Umbilical cord (tissue), 2 donors: Measurements from ENCODE around the gene HSPB6. TPM values are rescaled to one million over a fixed set of nuclear protein-coding genes. Genes with fewer than 3 reads are reported as not detected.
A peak's percentile ranks its signal among the peaks of the same experiment; 100 is the strongest.

ENCODE experiments used
- DNase-seq: peaks from one replicate; pipeline ENCODE4 v3.0.0-alpha.2; 2015; ENCODE audit warnings: low spot score
- total RNA-seq: library from RNA; depleted of rRNA; stranded (reverse); fragments of >200 nt; gene quantifications from one replicate; pipeline ENCODE4 v1.2.3, GENCODE V29; 2014; ENCODE audit warnings: low replicate concordance; ENCODE audit not compliant: insufficient read depth

The HSPB6 gene
- total RNA-seq, 1 donor from 2014 or later = 67.4 TPM

DNA sequence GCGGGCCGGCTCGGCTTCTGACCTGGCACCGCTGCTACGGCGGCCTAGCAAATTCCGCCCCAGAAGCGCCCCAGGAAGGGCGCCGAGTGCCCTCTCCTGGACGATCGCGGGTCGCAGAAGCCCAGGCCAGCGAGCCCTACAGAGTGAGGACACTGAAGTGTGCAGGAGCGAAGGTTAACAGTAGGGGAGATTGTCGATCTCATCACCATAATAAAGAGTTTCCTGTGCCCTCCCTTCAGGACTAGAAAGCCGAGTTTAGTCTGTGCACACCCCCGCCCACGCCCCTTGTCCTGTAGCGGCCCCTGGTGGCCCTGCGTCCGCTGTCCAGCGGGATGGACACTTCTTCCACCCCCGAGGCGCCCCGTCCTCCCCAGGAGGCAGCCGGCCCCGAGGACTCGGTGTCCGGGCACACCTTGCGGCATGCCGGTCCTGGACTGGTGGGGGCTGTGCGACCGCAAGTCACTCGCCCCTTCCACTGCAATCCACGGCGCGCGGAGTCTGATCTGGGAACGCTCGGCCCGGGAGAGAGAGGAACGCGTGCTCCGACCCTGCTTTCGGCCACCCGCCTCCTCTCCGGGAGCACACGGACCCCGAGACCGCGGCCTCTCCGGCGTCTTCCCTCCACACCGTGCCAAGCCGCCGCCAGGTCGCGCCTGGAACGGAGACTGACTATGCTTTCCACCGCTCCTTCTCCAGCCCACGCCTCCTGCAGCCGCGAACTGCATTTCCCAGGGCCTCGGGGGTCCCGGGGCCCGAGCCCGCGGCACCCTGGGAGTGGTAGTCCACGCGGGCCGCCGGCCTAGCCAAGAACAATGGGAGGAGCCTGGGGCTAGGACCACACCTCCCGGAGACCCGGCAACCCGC lies 39.8 kb downstream of the HSPB6 start:
- DNase-seq = peak; percentile 98

DNA sequence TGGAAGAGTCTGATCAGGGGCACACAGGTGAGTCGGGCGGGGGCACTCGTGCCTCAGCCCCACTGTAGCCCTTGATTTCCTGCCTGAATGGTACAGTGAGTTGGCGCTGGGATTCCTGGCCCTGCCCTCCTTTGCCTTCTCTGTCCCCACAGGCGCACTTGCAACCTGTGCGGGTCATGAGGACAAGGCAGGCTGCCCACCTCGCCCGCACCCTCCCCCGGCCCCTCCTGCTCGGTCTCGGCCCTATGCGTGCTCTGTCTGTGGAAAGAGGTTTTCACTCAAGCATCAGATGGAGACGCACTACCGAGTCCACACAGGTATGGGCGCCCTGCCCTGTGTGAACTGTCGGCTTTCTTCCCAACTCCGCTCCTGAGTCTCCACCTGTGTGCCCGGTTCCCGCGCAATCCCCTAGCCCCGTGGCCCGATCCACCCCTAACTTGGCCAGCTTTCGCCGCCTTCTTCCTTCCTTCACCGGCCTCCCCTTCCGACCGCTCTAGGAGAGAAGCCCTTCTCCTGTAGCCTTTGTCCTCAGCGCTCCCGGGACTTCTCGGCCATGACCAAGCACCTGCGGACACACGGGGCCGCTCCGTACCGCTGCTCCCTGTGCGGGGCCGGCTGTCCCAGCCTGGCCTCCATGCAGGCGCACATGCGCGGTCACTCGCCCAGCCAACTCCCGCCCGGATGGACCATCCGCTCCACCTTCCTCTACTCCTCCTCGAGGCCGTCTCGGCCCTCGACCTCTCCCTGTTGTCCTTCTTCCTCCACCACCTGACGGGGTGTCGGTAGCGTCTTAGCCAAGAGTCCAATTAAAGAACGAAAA lies 40.6 kb downstream of the HSPB6 start:
- peak; percentile 59 for DNase-seq

DNA sequence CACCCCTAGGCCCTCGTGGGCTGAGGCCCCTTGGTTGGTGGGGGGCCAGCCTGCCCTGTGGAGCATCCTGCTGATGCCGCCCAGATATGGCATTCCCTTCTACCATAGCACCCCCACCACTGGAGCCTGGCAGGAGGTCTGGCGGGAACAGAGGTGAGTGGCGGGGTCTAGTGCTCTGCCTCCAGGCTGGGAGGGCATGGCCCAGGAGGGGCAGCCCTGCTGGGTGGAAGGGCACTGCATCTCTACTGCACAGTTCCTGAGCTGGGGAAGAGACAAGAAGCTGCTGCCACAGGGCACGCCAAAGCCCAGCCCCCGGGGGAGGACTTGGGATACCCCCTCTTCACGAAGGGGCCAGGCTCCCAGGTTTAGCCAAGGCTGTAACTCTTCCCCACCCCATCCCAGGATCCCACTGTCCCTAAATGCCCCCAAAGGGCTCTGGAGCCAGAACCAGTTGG lies 41.4 kb downstream of the HSPB6 start:
- no peak for DNase-seq

DNA sequence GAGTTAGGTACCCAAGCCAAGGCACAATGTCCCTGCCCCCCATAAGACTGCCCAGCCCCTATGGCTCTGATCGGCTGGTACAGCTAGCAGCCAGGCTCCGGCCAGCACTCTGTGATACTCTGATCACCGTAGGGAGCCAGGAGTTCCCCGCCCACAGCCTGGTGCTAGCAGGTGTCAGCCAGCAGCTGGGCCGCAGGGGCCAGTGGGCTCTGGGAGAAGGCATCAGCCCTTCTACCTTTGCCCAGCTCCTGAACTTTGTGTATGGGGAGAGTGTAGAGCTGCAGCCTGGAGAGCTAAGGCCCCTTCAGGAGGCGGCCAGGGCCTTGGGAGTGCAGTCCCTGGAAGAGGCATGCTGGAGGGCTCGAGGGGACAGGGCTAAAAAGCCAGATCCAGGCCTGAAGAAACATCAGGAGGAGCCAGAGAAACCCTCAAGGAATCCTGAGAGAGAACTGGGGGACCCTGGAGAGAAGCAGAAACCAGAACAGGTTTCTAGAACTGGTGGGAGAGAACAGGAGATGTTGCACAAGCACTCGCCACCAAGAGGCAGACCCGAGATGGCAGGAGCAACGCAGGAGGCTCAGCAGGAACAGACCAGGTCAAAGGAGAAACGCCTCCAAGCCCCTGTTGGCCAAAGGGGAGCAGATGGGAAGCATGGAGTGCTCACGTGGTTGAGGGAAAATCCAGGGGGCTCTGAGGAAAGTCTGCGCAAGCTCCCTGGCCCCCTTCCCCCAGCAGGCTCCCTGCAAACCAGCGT lies 42.1 kb downstream of the HSPB6 start:
- no peak for DNase-seq

DNA sequence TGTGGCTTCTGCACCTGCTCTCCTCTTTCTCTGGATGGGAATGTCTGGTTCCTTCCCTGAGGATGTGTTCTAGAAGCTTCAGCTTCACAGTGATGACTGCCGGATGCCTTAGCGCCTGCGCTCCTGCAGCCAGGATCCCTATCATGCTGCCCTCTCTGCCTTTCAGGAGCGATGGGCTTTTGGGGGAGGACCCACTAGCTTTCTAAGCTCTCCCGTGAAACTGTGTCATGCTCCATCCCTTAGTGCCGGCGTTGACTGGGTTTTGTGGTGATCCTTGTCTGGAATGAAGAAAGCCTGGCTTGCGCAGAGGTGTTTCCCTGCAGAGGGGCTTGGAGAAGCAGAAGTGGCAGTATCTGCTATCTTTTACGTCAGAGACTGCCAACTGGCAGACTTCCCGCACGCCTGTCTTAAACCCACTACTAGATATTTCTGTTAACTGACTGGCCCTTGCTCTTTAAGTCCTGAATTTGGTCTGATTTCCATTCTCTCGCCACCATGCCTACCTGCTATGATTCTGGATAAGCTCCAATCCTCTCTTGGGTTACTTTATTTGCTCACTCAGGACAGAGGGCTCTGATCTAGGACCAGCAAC lies 42.8 kb downstream of the HSPB6 start:
- no peak for DNase-seq

DNA sequence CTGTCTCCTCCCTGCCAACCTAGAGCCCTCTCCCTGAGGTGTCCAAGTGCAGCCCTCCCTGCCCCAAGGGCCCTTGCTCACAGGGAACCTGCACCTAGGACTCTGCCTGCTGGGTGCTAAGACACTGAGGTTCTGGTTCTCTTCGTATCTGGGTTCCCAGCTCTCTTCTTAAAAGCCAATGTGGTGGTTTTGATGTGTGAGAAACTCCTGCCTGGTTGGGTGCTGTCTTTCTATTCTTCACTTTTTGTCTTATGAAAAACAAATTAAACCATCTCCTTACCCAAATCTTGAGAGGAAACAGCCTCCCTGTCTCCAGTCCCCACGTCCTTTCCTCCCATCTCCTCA lies 43.4 kb downstream of the HSPB6 start:
- no peak for DNase-seq

DNA sequence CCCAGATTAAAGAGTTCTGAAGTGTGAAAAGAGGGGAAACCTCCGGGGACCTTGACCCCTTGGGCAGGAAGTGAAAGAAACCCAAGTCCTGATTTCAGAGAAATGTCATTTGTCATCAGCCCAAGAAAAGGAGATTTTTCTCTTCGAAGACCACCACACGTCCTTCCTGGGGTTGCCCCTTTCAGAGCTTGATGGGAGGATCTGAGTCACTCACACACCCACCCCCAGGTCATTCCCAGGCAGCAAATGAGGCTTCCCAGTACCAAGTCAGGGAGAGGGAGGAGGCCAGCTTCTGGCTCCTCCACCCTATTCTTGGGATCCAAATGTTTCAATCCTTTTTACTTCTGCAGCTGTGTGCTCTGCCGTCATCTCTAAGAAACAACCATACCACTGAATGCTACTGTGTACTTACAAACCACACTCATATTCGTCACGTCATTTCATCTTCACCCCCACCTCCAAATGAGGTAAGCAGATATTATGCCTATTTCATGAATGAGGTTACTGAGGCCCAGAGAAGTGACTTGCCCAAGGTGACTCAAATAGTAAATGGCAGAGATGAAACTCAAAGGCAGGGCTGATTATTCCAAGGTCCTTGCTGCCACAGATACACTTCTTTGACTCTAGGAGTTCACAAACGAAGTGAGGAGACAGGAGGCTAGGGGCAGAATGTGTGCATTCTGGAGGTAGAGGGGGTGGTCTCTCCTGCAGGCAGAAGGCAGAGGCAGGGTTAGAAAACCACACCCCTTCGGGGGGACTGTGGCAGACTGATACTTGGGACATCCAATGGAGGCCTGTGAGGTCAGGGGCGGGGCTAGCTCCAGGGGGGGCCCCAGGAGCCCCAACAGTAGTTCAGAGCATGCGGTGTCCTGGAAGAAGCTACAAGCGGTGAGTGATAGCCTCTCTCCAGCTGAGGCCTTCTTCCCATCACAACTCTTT lies 44.0 kb downstream of the HSPB6 start:
- no peak for DNase-seq

DNA sequence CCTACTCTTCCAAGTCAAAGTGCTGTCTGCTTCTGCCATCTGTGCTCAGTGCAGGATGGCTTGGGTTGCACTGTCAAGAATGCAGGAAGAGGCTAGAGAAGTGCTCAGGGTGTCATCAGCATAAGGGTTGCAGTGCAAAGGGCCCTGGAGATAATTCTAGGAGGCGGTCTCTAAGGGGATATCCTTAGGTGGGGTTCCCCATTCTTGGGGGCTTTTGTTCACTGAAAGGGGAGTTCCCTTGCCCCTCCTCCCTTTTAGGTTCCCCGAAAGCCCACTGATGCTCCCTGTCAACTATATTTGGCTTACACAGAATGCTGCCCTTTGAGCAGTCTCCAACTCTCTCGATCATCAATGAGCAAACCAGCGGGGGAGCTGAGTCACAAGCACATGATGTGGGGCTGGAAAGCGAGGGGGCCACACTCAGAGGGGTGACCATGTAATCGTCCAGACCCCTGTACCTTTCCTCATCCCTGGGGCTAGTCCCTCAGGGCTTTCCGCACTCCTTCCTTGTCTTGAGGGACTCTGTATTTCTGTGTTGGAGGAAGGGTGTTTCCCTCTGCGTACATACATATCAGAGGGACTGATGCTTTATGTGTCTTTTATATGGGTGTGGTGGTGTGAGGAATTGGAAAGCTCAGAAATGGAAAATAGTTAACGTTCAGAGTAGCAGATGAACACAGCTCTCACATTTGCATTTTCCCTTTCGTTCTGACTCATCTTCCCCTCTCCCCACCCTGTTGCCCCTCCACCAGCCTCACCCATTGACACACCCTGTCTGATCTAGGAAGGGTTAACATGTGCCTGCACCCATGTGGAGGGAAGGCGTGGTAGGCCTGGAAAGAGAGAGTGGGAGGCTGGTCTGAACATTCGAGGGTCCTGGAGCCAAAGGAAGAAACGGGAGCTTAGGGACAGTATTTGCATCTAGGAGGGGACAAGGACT lies 45.8 kb downstream of the HSPB6 start:
- no peak for DNase-seq

DNA sequence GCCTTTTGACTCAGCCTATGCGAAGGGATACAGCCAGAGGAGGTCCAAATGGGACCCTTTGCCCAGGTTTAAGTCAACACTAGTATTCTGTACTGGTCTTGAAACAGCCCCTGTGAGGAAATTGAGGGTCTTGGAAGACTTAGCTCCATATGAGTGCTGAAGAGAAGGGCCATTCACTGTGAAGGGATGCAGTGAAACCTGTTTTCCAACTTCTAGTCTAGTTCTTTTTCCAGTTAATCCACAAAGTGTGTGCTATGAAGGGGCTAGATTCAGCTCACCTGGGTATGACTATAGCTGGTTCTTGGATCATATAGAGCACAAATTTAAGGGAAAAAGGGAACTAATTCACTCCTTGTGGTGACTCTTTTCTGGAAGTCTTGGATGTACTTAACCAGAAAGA lies 48.4 kb downstream of the HSPB6 start:
- DNase-seq = no peak

Other genes starting within 250 kb of the HSPB6 start
- 11.8 TPM for gene DMKN, start 243.4 kb downstream of the HSPB6 start, total RNA-seq
- gene SBSN, start 228.7 kb downstream of the HSPB6 start, total RNA-seq = 2.2 TPM
- not detected for gene GAPDHS, start 223.6 kb downstream of the HSPB6 start, total RNA-seq
- gene TMEM147, start 211.4 kb downstream of the HSPB6 start, total RNA-seq = 55.4 TPM
- gene ATP4A, start 193.4 kb downstream of the HSPB6 start, total RNA-seq = not detected
- gene PMIS2, start 170.9 kb downstream of the HSPB6 start, total RNA-seq = not detected
- gene HAUS5, start 144.3 kb downstream of the HSPB6 start, total RNA-seq = 4.6 TPM
- 20.9 TPM for gene RBM42, start 128.0 kb downstream of the HSPB6 start, total RNA-seq
- gene ETV2, start 115.3 kb downstream of the HSPB6 start, total RNA-seq = not detected
- 177 TPM for gene COX6B1, start 108.7 kb downstream of the HSPB6 start, total RNA-seq
- gene UPK1A, start 90.5 kb downstream of the HSPB6 start, total RNA-seq = 6.7 TPM
- not detected for gene ZBTB32, start 52.5 kb downstream of the HSPB6 start, total RNA-seq
- gene KMT2B, start 39.0 kb downstream of the HSPB6 start, total RNA-seq = 2.2 TPM
- gene IGFLR1, start 14.6 kb downstream of the HSPB6 start, total RNA-seq = not detected
- not detected for gene U2AF1L4, start 11.6 kb downstream of the HSPB6 start, total RNA-seq
- 3.6 TPM for gene PSENEN, start 11.4 kb downstream of the HSPB6 start, total RNA-seq
- gene LIN37, start 8.5 kb downstream of the HSPB6 start, total RNA-seq = 8.4 TPM
- 15.9 TPM for gene PROSER3, start 1.1 kb upstream of the HSPB6 start, total RNA-seq
- gene ARHGAP33, start 18.5 kb upstream of the HSPB6 start, total RNA-seq = 0.96 TPM
- gene PRODH2, start 55.8 kb upstream of the HSPB6 start, total RNA-seq = 5.5 TPM
- gene NPHS1, start 95.5 kb upstream of the HSPB6 start, total RNA-seq = 0.48 TPM
- not detected for gene KIRREL2, start 99.9 kb upstream of the HSPB6 start, total RNA-seq
- gene APLP1, start 111.5 kb upstream of the HSPB6 start, total RNA-seq = 8.4 TPM
- 15.6 TPM for gene NFKBID, start 143.5 kb upstream of the HSPB6 start, total RNA-seq
- not detected for gene HCST, start 145.5 kb upstream of the HSPB6 start, total RNA-seq
- 28.4 TPM for gene TYROBP, start 151.3 kb upstream of the HSPB6 start, total RNA-seq
- 2.9 TPM for gene LRFN3, start 179.3 kb upstream of the HSPB6 start, total RNA-seq
- 20.2 TPM for gene SDHAF1, start 238.2 kb upstream of the HSPB6 start, total RNA-seq